SU-DHL-6 (cell line): Measurements from ENCODE around the gene TNFAIP8L2.

ENCODE experiments used
- EZH2phosphoT487 ChIP-seq: fragments of 200-600 bp; sonication (generic), shearing (Covaris generic); conservative IDR thresholded peaks from 2 replicates; pipeline ENCODE4 v1.6.1; 2018; ENCODE audit warnings: mild to moderate bottlenecking, antibody characterized with exemption, low read length, moderate library complexity, mixed read lengths
- TF ChIP-seq, protein P1 (sequence below): fragments of 200-600 bp; sonication (generic); IDR thresholded peaks from one replicate; pipeline ENCODE4 v1.5.1; 2017; ENCODE audit warnings: antibody characterized with exemption, mild to moderate bottlenecking, low read length, moderate library complexity; ENCODE audit not compliant: insufficient read depth, poor library complexity, severe bottlenecking

DNA sequence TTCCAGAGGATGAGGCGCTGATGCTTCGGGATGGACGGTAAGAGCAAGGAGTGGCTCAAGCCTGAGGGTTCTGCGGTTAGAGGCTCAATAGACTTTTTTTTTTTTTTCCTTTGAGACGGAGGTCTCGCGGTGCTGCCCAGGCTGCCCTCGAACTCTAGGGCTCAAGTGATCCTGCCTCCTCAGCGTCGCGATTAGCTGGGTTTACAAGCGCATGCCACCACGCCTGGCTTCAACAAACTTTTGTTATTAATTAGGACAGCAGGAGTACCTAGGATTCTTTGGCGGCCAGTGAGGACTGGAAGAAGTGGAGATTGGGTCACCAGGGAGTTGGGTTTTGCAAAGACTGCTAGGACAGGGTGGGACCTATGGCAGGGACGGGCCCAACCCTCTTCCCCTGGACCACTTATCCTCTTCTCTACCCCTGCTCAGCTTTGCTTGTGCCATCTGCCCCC is 10.1 kb downstream of the TNFAIP8L2 start:
- TF ChIP-seq, protein P1, sequence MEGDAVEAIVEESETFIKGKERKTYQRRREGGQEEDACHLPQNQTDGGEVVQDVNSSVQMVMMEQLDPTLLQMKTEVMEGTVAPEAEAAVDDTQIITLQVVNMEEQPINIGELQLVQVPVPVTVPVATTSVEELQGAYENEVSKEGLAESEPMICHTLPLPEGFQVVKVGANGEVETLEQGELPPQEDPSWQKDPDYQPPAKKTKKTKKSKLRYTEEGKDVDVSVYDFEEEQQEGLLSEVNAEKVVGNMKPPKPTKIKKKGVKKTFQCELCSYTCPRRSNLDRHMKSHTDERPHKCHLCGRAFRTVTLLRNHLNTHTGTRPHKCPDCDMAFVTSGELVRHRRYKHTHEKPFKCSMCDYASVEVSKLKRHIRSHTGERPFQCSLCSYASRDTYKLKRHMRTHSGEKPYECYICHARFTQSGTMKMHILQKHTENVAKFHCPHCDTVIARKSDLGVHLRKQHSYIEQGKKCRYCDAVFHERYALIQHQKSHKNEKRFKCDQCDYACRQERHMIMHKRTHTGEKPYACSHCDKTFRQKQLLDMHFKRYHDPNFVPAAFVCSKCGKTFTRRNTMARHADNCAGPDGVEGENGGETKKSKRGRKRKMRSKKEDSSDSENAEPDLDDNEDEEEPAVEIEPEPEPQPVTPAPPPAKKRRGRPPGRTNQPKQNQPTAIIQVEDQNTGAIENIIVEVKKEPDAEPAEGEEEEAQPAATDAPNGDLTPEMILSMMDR = no peak
- no peak for TF ChIP-seq EZH2phosphoT487
